GM11168 (cell line): ENCODE results near the gene AGBL1.

Experiments used
- in situ Hi-C: fragments of 300-500 bp; cut with MboI; formaldehyde crosslinking; loops from one replicate; pipeline ENCODE4 v1.12.0; 2022; ENCODE audit warnings: low sequenced_read_pairs; ENCODE audit not compliant: unreplicated experiment

Gene AGBL1

DNA sequence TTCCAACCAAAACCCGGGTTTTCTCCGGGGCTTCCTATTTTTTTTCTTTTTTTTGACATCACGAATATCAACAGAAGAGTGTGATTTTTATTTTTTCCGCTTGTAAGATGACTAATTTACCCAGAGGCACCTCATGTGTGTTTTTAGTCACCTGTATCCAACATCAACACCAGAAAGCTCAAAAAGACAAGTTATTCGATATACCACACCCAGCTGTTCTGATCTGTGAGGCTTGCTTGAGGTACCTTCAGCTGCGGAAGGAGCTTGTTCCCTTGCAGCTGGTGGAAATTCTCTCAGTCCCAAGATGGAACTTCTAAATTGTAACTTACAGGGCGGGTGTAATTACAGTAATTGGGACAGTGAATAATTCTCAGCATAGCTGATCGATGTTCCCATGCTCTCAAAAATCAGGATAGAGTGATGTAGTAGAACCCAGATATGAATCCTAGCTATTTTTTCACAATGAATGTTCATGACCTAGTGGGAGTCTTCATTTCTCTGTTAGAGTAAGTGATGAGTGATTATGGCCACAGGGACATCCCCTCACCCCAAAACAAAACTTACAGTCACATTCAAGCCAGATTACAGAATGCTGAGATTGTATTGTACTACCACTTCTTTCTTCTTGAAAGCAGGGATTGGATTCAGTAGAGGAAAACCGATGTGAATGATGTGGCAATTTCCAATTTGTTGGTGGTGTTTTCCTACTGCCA is 232.1 kb downstream of the AGBL1 start:
- in situ Hi-C loops, result no loop called here

DNA sequence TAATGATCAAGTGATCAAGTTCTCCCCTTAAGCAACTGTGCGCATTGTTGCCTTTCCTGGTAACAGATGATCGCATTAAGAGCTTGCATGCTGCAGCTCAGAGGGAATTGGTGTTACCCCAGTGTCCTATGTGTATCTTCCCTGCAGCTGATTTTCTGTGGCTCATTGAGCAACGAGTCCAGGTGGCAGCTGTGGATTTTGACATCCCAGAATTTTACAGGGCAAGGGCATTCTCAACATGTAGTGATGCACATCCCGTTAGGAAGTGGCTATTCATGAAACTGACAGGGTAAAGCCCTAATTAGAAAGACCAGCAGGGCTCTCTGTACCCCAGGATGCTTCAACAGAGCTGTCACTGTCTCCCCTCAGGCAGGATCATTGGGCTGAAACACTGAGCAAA is 232.8 kb downstream of the AGBL1 start:
- in situ Hi-C loops, result no loop called here

DNA sequence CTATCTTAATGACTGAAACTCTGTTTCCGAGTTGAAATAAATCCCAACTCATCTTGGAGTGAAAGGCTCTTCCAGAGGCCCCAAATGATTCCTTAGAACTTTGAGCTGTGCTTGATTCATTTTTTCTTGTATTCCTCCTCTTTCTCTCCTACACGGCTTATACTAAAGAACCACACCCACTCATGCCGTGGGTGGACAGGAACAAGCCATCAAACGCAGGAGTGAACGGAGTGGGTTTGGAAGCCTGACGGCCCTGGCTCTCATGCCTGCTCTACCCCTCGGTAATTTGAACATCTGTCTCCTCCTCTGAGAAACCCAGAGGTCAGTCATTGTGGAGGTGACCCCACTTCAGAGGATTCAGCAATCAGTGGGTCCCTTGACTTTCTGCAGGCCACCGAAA is 236.5 kb downstream of the AGBL1 start:
- in situ Hi-C loops, result no loop called here

DNA sequence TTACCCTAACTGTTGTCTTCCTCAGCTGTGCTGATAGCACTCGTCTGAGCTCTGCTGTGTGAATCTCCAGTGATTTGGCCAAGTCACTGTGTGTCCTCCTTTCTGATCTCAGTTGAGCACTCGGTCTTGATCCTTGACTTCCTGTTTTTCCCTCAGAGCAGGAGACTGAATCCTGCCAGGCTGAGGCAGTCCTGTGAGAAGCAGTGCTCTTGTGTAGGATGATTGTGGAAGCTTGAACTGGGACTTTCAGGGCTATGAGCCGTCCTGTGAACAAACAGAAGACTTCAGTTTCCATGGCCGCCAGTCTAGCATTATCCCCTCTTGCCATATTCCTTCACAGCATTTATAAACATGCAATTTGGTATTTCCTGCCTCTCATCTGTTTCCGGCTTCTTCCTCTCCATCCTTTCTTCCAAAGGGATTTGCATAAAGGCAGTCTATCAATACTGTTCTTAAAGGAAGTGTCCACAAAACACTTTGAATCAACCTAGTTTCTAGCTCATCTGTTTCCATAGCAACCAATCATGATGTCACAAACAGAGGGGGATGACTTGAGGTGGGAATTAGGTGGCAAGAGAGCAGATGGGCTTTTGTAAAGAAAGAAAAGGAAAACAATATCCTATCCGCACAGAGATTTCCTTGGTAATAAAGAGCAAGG is 237.2 kb downstream of the AGBL1 start:
- in situ Hi-C loops, result no loop called here

DNA sequence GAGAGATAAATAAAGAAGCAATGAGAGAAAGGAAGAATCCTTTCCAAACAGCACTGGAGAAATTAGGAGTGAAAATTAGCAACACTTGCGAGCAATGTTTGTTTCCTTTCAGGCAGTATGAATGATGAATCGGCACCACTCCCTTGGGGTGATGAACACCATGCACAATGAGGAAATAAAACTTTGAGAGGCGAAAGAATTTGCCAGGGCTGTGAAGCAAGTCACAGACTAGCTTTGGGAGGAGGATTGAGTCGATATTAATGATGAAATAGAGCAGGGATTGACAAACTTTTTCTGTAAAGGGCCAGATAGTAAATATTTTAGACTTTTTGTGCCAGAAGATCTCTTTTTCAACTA is 237.7 kb downstream of the AGBL1 start:
- in situ Hi-C loops, result no loop called here

DNA sequence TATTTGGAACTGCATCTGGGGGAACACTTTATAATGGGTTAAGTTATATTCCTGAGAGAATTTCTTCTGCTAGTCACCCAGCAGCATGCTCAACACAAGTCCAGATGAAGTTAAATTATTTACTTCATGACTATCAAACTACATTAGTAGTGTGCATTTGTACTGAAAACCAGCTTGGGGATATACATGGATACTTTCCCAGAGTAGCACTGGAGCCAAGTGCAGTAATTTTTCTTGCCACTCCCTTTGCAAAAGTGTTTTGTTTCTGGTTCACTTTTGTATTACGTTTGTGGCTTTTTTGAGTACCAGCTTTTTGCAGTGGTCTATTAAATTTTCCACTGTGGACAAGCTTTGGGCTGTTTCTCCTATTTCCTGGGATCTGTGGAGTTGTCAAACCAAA is 243.0 kb downstream of the AGBL1 start:
- in situ Hi-C loops, result no loop called here

DNA sequence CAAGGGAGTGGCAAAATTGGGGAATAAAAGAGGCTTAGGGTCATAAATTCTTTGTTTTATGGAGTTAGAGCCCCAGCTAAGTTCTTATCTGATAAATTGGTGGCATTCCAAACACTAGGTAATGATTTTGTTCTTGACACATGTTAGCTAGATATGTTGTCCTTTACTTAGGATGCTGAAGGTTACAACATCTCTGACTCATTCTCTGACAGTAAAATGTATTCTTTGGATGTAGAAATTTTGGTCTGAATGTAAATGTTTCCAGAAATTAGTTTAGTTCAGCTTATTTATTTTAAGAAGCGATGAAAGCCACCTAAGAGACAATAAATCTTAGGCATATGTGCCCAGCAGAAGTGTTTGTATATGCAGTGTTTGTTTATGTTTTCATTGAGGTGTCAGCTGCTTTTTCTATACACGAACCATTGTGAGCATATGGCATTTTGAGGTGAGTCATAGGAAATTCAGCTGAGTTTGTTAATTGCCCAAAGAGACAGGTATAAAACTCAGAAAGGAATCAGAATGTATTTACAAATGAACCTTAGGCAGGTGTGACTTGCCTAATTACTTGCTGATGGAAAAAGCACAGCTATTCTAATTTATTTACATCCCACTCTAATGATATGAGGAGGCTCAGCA is 247.7 kb downstream of the AGBL1 start:
- in situ Hi-C loops, result no loop called here

DNA sequence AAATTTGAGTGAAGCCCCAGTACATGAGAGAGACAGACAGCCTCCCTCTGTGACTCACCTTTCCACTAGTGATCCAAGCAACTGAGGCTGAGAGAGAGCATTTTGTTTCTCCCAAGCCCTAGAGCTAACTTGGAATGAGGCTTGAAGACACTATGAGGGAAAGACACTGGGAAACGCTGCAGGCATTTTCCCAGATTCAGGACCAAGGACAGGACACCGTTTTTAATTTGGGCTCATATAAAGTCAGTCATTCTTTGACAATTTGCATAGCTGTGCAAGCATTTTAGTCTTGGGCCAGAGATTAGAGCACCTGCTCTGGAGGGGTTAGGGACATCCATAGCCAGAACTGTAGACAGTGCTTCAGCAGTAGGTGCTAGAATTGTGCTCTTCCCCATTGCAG is 249.0 kb downstream of the AGBL1 start:
- in situ Hi-C loops, result no loop called here

DNA sequence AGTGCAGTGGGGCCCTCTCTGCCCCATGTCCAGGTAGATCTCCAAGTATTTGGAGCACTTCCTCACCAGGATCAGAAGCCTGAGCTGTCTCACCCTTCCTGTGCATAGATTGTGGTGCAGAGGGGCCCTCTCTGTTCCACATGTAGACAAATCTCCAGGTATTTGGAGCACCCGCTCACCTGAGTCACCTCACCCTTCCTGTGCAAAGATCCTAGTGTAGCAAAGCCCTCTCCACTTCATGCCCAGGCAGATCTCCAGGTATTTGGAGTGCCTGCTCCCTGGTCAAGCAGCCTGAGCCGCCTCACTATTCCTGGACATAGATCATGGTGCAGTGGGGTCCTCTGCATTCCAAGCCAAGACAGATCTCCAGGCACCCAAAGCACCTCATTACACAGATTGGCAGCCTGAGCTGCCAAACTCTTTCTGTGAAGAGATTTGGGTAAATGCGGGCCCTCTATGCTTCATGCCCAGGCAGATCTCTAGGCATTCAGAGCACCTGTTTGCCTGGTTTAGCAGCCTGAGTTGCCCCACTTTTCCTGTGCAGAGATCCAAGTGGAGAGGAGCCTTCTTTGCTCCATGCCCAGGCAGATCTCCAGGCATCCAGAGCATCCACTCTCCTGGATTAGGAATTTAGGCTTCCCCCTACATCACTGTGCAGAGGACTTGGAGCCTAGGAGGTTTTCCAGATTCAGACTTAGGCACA is 249.8 kb downstream of the AGBL1 start:
- in situ Hi-C loops, result no loop called here

DNA sequence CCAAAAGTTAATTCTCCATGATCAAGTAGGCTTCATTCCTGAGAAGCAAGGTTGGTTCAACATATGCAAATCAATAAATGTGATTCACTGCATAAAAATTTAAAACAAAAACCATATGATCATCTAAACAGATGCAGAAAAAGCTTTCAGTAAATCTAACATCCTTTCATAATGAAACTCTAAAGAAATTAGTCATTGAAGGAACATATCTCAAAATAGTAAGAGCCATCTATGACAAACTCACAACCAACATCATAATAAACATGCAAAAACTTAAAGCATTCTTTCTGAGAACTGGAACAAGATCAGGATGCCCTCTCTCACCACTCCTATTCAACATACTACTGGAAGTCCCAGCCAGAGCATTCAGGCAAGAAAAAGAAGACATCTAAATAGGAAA is 254.1 kb downstream of the AGBL1 start:
- in situ Hi-C loops, result no loop called here

DNA sequence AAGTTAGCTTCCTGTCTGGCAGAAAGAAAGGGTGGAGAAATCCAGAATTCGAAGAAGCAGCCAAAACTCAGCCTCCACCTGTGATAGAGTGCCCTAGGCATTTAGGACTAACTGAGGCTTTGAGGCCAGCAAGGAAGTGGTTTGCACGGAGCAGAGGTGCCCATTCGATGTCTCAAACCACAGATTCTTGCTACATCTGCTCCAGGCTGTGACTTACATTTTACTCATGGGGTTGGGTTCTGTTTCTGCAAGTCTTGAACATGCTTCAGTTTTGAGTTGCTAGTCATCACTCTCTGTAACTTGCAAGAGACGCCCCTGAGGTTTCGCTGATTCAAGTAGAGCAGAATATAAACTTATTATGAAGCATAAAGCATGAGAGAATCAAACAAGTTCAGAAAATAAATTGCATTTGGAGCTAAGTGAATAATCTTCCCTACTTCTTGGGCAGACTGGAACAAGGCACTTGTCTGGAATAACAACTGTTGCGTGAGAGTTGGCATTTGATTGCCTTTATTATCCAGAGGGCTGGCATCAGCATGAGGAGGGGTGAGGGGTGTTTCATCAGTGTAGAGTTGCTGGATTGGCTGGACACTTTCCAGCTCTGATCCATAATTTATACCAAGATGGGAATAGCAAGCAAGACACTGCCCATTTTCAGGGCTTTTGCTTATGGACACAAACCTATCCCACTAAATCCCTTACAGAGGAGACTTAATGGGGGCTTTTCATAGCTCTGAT is 256.5 kb downstream of the AGBL1 start:
- in situ Hi-C loops, result no loop called here

DNA sequence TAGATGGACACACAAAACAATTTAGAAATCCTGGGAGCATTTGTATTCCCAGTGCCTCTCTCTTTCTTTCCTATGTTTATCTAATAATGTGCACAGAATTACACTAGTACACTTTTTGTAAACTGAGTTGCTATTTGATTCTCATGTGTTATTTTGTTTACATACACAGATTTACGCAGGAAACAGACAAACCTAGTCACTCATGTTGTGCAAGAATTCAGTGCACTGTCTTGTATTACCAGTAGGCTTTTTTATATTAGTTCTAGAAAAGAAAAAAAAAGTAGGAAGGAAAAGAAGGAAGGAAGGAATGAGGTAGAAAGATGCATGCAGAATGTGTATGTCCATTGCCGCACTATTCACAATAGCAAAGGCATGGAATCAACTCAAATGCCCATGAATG is 257.4 kb downstream of the AGBL1 start:
- in situ Hi-C loops, result no loop called here

DNA sequence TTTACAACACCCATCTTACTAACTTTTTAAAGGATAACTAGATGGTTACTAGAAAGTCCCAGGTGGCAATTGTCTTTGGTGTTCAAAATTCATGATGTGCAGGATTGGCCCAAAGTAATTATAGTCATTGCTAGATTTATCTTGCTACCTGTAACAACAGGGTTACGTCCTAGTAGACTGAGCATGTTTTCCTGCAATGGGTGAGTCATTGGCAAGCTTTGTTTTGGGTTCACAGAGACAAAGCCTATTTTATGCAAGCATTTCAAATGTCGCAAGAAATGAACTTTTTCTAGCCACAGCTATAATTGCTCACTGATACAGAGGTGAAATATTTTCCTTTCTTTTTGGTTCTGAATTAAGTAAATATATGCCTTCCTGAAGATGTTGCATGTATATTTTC is 267.6 kb downstream of the AGBL1 start:
- in situ Hi-C loops, result no loop called here

DNA sequence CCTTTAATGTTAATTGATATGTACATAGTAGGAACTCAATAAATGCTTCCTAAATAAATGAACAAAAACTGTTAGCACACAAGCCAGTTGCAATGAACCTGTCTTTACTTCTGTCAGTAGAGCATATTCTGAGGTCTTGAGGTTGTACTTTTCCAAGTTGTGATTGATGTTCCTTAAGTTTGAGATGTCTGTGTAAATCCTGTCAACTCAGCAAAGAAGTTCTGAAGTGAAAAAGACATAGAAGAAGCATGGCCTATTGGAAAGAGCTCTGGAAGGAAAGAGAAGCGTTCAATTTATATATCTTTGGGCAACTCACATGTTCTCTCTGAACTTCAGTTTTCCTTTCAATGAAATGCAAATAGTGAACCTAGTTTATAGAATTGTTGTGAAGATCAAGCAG is 269.9 kb downstream of the AGBL1 start:
- in situ Hi-C loops, result no loop called here

DNA sequence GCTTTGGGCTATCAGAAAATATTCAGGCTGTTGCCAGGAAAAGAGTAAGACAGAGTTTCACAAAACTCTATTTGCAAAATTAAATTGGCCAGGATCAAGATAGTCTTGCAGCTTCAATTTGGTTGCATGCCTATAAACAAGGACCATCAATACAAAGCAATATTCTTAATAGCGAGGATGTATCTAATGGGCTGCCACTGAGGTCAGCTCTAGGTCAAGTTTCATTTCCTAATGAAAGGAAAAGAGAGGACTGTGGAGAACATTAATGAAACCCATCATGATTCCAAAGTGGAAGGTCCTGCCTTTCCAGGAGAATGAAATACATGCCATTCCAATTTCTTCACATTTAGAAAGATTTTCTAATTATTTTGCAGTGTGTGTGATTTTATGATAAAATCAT is 273.5 kb downstream of the AGBL1 start:
- in situ Hi-C loops, result no loop called here

DNA sequence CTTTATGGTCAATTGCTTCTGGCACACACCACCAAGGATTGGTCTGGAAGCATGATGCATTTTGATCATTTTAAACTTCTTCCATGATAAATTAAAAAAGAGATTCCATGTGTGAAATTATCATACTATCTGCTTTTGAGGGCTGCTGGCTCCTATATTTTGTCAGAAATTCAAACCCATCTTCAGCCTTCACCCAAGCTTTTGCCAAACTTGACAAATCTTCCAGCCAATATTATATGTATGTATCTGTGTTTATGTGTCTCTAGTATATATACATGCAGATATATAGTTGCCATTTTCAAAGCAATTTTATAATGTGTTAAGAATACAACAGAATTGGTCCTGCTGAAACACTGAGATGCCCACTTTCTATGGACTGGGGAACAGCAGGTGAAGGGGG is 275.7 kb downstream of the AGBL1 start:
- in situ Hi-C loops, result no loop called here

DNA sequence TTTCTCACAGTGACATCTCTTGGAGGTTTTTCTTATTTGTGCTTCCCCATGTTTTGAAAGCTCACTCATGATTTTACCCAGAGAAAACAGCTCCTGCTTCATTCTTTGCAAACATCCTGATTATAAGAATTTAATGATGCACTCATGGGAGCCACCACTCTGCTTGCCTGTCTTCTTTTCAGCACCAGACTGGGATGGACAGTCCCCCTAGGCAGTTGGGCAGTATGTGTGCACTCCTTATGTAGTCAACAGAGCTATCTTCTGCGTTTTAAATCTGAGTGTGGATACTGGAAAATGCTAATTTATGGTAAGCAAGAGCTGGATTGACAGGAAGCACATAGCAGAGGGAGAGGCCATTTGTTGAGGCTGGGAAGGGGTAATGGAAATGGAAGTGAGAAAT is 276.1 kb downstream of the AGBL1 start:
- in situ Hi-C loops, result no loop called here

DNA sequence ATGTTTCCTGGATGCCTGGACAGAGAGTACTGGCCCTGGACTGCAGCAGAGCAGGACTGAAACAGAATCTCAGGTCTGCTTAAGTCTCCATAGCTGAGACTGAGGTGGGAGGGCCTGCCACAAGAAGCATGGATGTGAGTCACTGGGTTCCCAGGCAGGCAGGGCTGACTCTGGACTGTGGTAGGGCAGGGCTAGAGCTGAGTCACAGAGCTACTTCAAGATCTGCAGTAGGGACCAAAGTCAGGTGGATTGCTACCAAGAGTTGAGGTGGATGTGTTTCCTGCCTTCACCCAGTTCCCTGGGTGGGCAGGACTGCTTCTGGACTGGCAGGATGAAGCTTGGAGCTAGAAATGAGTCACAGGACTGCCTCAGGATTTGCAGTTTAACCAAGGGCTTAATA is 282.9 kb downstream of the AGBL1 start:
- in situ Hi-C loops, result no loop called here

DNA sequence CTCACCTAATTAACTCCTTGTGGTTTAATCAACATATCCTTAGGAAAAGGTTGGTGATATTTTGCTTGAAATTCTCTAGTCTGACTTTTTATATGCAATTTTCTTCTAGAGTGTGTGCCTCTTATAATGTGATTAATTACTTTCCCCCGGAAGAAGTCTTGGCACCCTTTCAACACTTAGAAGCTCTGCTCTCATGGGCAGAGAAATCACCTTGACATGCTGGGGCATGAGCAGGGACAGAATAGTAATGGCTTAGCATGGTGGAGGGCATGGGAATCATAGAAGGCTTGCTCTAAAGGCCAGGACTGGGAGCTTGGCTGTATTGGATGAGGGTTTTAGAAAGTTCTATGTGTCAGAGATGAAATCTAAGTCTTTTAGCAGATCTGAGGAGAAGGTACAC is 293.5 kb downstream of the AGBL1 start:
- in situ Hi-C loops, result no loop called here

DNA sequence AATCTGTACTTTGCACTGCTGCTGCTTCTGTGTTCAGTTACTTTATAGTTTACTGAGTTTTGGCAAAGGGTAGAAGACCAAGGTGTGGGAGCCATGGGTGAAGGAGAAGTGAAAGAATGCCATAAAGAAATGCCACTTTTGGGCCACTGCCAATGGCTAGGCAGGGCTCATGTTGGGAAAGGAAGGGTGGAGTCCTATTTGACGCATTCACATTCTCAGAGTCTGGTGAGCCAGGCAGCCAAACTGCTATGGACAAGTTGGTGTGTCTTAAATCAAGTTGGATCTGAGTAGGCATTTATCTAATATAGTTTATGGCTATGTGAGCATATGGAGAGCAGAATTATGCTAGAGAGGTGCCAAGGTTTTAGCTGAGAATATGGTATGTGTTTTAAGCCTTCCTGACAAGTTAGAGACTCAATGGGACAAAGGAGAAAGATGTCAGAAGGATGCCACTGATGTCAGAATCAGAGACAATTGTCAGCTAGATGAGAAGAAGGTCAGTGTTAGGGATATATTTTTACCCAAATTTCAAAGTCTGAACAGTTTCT is 296.1 kb downstream of the AGBL1 start:
- in situ Hi-C loops, result no loop called here
